Neural crest cell (in vitro differentiated cells): Measurements from ENCODE around the gene LYPLAL1. TPM values are rescaled to one million over a fixed set of nuclear protein-coding genes. Genes with fewer than 3 reads are reported as not detected.
"Not testable (repeated sequence)": the region's sequence is repeated elsewhere in the genome, so short reads cannot be mapped to it uniquely, and the experiment has no call there.

Experiments used
- DNase-seq: peaks from one replicate; pipeline ENCODE4 v3.0.0; 2021; ENCODE audit warnings: low read depth, mixed read lengths, low spot score
- H3K27ac Mint-ChIP-seq: one replicate; pipeline ENCODE4 v1.8.0; 2021; ENCODE audit warnings: mild to moderate bottlenecking, mixed read lengths; ENCODE audit not compliant: unreplicated experiment
- H3K27me3 Mint-ChIP-seq: 2 replicates; pipeline ENCODE4 v1.8.0; 2021; ENCODE audit warnings: low read depth, mild to moderate bottlenecking, mixed read lengths
- H3K36me3 Mint-ChIP-seq: 2 replicates; pipeline ENCODE4 v1.8.0; 2021; ENCODE audit warnings: low read depth, mild to moderate bottlenecking, mixed read lengths
- H3K4me1 Mint-ChIP-seq: 2 replicates; pipeline ENCODE4 v1.8.0; 2021; ENCODE audit warnings: mixed read lengths
- H3K4me3 Mint-ChIP-seq: one replicate; pipeline ENCODE4 v1.8.0; 2021; ENCODE audit warnings: mild to moderate bottlenecking, mixed read lengths
- H3K9me3 Mint-ChIP-seq: 2 replicates; pipeline ENCODE4 v1.8.0; 2021; ENCODE audit warnings: mixed read lengths
- total RNA-seq: library from RNA; stranded (reverse); gene quantifications from 2 replicates; pipeline ENCODE4 v1.2.1, GENCODE V29; 2021
- TF ChIP-seq, protein P1 (sequence below): fragments of 200-600 bp; sonication (generic); conservative IDR thresholded peaks from 2 replicates; pipeline ENCODE4 v1.5.0; 2021; ENCODE audit warnings: antibody characterized with exemption, mild to moderate bottlenecking

Gene LYPLAL1
- total RNA-seq, 1 donor from 2014 or later, result 21.1 TPM

DNA sequence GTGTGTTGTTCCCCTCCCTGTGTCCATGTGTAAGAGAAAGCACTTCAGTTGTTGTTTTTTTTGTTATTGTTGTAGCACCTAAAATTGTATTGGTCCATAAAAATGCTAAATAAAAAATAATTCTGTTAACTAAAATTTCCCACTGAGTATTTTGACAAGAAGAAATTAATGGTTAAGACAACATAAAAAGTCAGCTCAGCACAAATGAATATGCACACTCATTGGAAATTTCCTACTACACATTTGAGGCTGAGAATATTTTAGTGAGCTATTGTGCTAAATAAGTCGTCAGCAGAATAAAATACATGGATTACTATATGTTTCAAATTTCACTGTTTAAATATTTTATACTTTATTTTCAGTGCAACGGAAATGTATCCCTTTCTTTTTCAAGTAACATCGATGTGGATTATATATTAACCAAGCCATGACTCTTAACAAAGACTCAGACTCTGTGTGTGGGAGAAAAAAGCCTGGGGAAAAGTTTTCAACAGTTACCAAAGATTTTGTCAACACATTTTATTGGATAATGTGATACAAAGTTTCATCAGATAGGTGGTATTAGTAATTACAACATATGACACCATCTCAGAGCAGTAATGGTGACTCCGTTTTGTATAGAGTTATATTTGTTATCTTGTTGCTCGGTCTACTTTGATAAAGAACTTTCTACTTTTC is 63.4 kb downstream of the LYPLAL1 start:
- H3K9me3 Mint-ChIP-seq, result no peaks in the 10 kb centered on the region
- no peaks in the 10 kb centered on the region for H3K27me3 Mint-ChIP-seq
- no peak for DNase-seq
- no peaks in the 10 kb centered on the region for H3K4me1 Mint-ChIP-seq
- H3K27ac Mint-ChIP-seq, result no peak overlapping the region
- no peak overlapping the region for H3K4me3 Mint-ChIP-seq
- TF ChIP-seq, protein P1, sequence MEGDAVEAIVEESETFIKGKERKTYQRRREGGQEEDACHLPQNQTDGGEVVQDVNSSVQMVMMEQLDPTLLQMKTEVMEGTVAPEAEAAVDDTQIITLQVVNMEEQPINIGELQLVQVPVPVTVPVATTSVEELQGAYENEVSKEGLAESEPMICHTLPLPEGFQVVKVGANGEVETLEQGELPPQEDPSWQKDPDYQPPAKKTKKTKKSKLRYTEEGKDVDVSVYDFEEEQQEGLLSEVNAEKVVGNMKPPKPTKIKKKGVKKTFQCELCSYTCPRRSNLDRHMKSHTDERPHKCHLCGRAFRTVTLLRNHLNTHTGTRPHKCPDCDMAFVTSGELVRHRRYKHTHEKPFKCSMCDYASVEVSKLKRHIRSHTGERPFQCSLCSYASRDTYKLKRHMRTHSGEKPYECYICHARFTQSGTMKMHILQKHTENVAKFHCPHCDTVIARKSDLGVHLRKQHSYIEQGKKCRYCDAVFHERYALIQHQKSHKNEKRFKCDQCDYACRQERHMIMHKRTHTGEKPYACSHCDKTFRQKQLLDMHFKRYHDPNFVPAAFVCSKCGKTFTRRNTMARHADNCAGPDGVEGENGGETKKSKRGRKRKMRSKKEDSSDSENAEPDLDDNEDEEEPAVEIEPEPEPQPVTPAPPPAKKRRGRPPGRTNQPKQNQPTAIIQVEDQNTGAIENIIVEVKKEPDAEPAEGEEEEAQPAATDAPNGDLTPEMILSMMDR, result no peak
- no peaks in the 10 kb centered on the region for H3K36me3 Mint-ChIP-seq

DNA sequence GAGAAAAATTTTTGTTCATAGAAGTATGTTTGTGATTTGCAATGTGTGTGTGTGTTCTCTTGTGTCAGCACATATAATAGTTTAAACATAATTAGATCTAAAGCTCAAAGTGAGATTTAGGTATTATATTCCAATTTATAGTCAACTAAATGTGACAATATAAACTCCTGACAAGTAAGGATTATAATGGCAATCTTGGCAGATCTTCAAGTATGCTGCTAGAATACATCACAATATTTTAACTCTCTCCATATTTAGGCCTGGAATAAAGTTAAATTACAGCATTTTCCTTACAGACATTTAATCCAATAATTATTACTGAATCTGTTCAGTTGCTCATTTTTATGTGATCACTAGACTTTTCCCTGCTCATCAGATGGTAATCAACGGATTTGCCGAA is 65.8 kb downstream of the LYPLAL1 start:
- TF ChIP-seq, protein P1, result no peak
- DNase-seq, result no peak
- Mint-ChIP-seq H3K36me3 (peaks cover 2% of the 10 kb centered on the region), H3K4me1 (no peaks in the 10 kb centered on the region), H3K4me3 (no peak overlapping the region), H3K9me3 (no peaks in the 10 kb centered on the region), H3K27me3 (no peaks in the 10 kb centered on the region), H3K27ac (no peak overlapping the region)

DNA sequence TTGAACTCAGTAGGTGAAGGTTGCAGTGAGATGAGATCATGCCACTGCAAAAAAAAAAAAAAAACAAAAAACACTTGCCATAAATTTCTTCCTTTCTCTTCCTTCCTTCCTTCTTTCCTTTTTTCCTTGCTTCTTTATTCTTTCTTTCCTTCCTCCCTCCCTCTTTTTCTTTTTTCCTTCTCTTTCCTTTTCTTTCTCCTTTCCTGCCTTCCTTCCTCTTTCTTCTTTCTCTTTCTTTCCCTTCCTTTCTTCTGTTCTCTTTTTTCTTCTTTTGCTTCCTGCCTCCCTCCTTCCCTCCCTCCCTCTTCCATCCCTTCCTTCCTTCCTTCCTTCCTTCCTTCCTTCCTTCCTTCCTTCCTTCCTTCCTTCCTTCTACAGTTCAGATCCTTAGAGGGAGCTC is 71.2 kb downstream of the LYPLAL1 start:
- H3K27ac Mint-ChIP-seq, result no peak overlapping the region

DNA sequence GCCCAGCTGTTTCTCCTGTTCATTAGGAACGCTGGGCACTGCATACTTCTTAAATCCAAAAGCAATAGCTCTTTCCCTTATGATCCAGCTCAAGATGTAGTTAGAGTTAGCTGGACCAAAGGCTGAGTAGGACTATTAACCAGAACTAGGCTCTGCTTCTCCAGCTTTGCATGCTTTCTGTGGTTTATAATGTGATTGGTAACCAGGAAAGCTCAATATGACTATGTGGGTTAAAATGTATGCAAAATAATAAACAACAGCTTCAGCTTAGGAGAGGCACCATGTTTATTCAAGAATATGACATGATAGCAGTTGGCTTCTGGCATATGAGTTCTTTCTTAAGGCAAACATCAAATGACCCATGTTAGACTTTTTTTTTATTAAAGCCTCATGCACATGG is 73.8 kb downstream of the LYPLAL1 start:
- no peaks in the 10 kb centered on the region for H3K4me1 Mint-ChIP-seq
- peaks cover 9% of the 10 kb centered on the region for H3K9me3 Mint-ChIP-seq
- no peak for DNase-seq
- TF ChIP-seq, protein P1, result no peak
- no peaks in the 10 kb centered on the region for H3K27me3 Mint-ChIP-seq
- no peak overlapping the region for H3K27ac Mint-ChIP-seq
- H3K36me3 Mint-ChIP-seq, result peaks cover 12% of the 10 kb centered on the region
- no peak overlapping the region for H3K4me3 Mint-ChIP-seq

More for the DNA sequence above, 71.2 kb downstream of the LYPLAL1 start:
- H3K9me3 Mint-ChIP-seq, result no peaks in the 10 kb centered on the region
- H3K27me3 Mint-ChIP-seq, result no peaks in the 10 kb centered on the region
- no peaks in the 10 kb centered on the region for H3K4me1 Mint-ChIP-seq
- DNase-seq, result no peak
- no peak overlapping the region for H3K4me3 Mint-ChIP-seq
- TF ChIP-seq, protein P1, result no peak
- peaks cover 2% of the 10 kb centered on the region for H3K36me3 Mint-ChIP-seq

DNA sequence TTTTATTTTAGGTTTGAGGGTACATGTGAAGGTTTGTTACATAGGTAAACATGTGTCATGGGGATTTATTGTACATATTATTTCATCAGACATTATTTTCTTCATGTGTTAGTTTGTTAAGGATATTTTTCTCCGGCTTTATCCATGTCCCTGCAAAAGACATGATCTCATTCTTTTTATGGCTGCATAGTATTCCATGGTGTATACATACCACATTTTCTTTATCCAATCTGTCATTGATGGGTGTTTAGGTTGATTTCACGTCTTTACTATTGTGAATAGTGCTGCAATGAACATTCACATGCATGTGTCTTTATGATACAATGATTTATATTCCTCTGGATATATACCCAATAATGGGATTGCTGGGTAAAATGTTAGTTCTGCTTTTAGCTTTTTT is 76.8 kb downstream of the LYPLAL1 start:
- not testable (repeated sequence) for H3K27me3 Mint-ChIP-seq, H3K4me3 Mint-ChIP-seq

DNA sequence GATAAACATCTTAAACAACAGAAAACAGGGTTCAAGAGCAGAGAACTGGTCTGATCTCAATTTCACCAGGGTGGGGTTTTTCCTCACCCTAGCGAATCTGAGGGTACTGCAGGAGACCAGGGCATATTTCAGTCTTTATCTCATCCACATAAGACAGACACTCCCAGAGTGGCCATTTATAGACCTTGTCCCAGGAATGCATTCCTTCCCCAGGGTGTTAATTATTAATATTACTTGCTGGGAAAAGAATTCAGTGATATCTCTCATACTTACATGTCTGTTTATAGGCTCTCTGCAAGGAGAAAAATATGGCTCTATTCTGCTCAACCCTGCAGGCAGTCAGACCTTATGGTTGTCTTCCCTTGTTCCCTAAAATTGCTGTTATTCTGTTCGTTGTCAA is 84.1 kb downstream of the LYPLAL1 start:
- H3K4me3 Mint-ChIP-seq, result no peak overlapping the region
- TF ChIP-seq, protein P1, result no peak
- no peak for DNase-seq
- no peaks in the 10 kb centered on the region for H3K4me1 Mint-ChIP-seq
- H3K27me3 Mint-ChIP-seq, result no peaks in the 10 kb centered on the region
- peaks cover 32% of the 10 kb centered on the region for H3K9me3 Mint-ChIP-seq
- H3K27ac Mint-ChIP-seq, result no peak overlapping the region
- H3K36me3 Mint-ChIP-seq, result peaks cover 37% of the 10 kb centered on the region

More for the DNA sequence above, 76.8 kb downstream of the LYPLAL1 start:
- DNase-seq, H3K4me1 Mint-ChIP-seq, H3K27ac Mint-ChIP-seq: not testable (repeated sequence)
- Mint-ChIP-seq H3K9me3 (peaks cover 25% of the 10 kb centered on the region), H3K36me3 (peaks cover 26% of the 10 kb centered on the region)
